ENCODE measurements around the gene PUM2. TPM values are rescaled to one million over a fixed set of nuclear protein-coding genes. Genes with fewer than 3 reads are reported as not detected.

PUM2 gene
- total RNA-seq, 1 donor from 2014 or later: 123 TPM

GRCh38 chr2:20212871-20213503, 137.7 kb downstream of the PUM2 start:
- H3K27me3 Mint-ChIP-seq: no peaks in the 10 kb centered on the region
- no peak overlapping the region for H3K4me3 Mint-ChIP-seq (ENCODE audit: low read depth)
- no peak for DNase-seq (ENCODE audit: low spot score, unreplicated experiment)
- TF ChIP-seq CTCF (IDR thresholded peaks at IDR 0.05; ENCODE audit: unreplicated experiment): no peak
- no peaks in the 10 kb centered on the region for H3K36me3 Mint-ChIP-seq (ENCODE audit: insufficient read depth)
- H3K9me3 Mint-ChIP-seq (ENCODE audit: low read depth): no peaks in the 10 kb centered on the region
- no peak overlapping the region for H3K27ac Mint-ChIP-seq
- peaks cover 31% of the 10 kb centered on the region for H3K4me1 Mint-ChIP-seq (ENCODE audit: low read depth)

- Mint-ChIP-seq H3K4me1 (ENCODE audit: low read depth) (peaks cover 36% of the 10 kb centered on the region), H3K27ac (no peak overlapping the region), H3K36me3 (ENCODE audit: insufficient read depth) (no peaks in the 10 kb centered on the region), H3K27me3 (no peaks in the 10 kb centered on the region), H3K9me3 (ENCODE audit: low read depth) (no peaks in the 10 kb centered on the region), H3K4me3 (ENCODE audit: low read depth) (no peak overlapping the region)
- TF ChIP-seq CTCF (IDR thresholded peaks at IDR 0.05; ENCODE audit: unreplicated experiment): no peak
- DNase-seq (ENCODE audit: low spot score, unreplicated experiment): no peak
Measured at GRCh38 chr2:20212459-20212870, 138.2 kb downstream of the PUM2 start.

GRCh38 chr2:20211860-20212458, 138.7 kb downstream of the PUM2 start:
- H3K36me3 Mint-ChIP-seq (ENCODE audit: insufficient read depth): no peaks in the 10 kb centered on the region
- H3K4me3 Mint-ChIP-seq (ENCODE audit: low read depth): no peak overlapping the region
- DNase-seq (ENCODE audit: low spot score, unreplicated experiment): no peak
- H3K27me3 Mint-ChIP-seq: no peaks in the 10 kb centered on the region
- H3K27ac Mint-ChIP-seq: no peak overlapping the region
- TF ChIP-seq CTCF (IDR thresholded peaks at IDR 0.05; ENCODE audit: unreplicated experiment): no peak
- no peaks in the 10 kb centered on the region for H3K9me3 Mint-ChIP-seq (ENCODE audit: low read depth)
- peaks cover 41% of the 10 kb centered on the region for H3K4me1 Mint-ChIP-seq (ENCODE audit: low read depth)

- no peak for DNase-seq (ENCODE audit: low spot score, unreplicated experiment)
- Mint-ChIP-seq H3K27ac (no peak overlapping the region), H3K4me3 (ENCODE audit: low read depth) (no peak overlapping the region), H3K27me3 (no peaks in the 10 kb centered on the region), H3K36me3 (ENCODE audit: insufficient read depth) (no peaks in the 10 kb centered on the region), H3K4me1 (ENCODE audit: low read depth) (peaks cover 44% of the 10 kb centered on the region), H3K9me3 (ENCODE audit: low read depth) (no peaks in the 10 kb centered on the region)
- no peak for TF ChIP-seq CTCF (IDR thresholded peaks at IDR 0.05; ENCODE audit: unreplicated experiment)
Measured at GRCh38 chr2:20211420-20211819, 139.2 kb downstream of the PUM2 start.

- DNase-seq (ENCODE audit: low spot score, unreplicated experiment): no peak
- no peak for TF ChIP-seq CTCF (IDR thresholded peaks at IDR 0.05; ENCODE audit: unreplicated experiment)
- no peak overlapping the region for H3K27ac Mint-ChIP-seq
- H3K4me1 Mint-ChIP-seq (ENCODE audit: low read depth): peaks cover 49% of the 10 kb centered on the region
- no peaks in the 10 kb centered on the region for H3K27me3 Mint-ChIP-seq
- H3K36me3 Mint-ChIP-seq (ENCODE audit: insufficient read depth): no peaks in the 10 kb centered on the region
- no peak overlapping the region for H3K4me3 Mint-ChIP-seq (ENCODE audit: low read depth)
- no peaks in the 10 kb centered on the region for H3K9me3 Mint-ChIP-seq (ENCODE audit: low read depth)
Measured at GRCh38 chr2:20210462-20210861, 140.2 kb downstream of the PUM2 start.

All from progenitor cell of endocrine pancreas (in vitro differentiated cells).